HG03439 (cell line): Measurements from ENCODE around the gene BRD7.

Experiments
- ATAC-seq: cut with Tn5 transposase; IDR thresholded peaks from one replicate; pipeline ENCODE4 v1.9.1; 2021; ENCODE audit warnings: mild to moderate bottlenecking, moderate library complexity; ENCODE audit not compliant: unreplicated experiment

BRD7 gene

GRCh38 chr16:50291719-50292565 lies 76.8 kb downstream of the BRD7 start:
- ATAC-seq, result no peak

- no peak for ATAC-seq
Observed at GRCh38 chr16:50290856-50291255, 77.9 kb downstream of the BRD7 start.

GRCh38 chr16:50289950-50290764 lies 78.6 kb downstream of the BRD7 start:
- no peak for ATAC-seq

GRCh38 chr16:50288920-50289319 lies 79.9 kb downstream of the BRD7 start:
- ATAC-seq, result no peak

GRCh38 chr16:50288026-50288425 lies 80.8 kb downstream of the BRD7 start:
- ATAC-seq, result no peak

- ATAC-seq, result no peak
Observed at GRCh38 chr16:50286681-50287080, 82.1 kb downstream of the BRD7 start.

GRCh38 chr16:50285406-50286003 lies 83.3 kb downstream of the BRD7 start:
- ATAC-seq, result no peak

GRCh38 chr16:50284131-50284911 lies 84.5 kb downstream of the BRD7 start:
- ATAC-seq, result no peak

- ATAC-seq, result no peak
Observed at GRCh38 chr16:50282955-50283631, 85.7 kb downstream of the BRD7 start.

- peak; percentile 82 for ATAC-seq
Observed at GRCh38 chr16:50282010-50282538, 86.7 kb downstream of the BRD7 start.

GRCh38 chr16:50281391-50282009 lies 87.3 kb downstream of the BRD7 start:
- ATAC-seq, result peak; percentile 4

- no peak for ATAC-seq
Observed at GRCh38 chr16:50280932-50281331, 87.9 kb downstream of the BRD7 start.

- no peak for ATAC-seq
Observed at GRCh38 chr16:50279504-50279865, 89.3 kb downstream of the BRD7 start.

GRCh38 chr16:50278251-50278650 lies 90.5 kb downstream of the BRD7 start:
- no peak for ATAC-seq

- no peak for ATAC-seq
Observed at GRCh38 chr16:50276801-50277555, 91.8 kb downstream of the BRD7 start.

GRCh38 chr16:50276326-50276640 lies 92.5 kb downstream of the BRD7 start:
- ATAC-seq, result no peak

- ATAC-seq, result no peak
Observed at GRCh38 chr16:50275428-50276325, 93.1 kb downstream of the BRD7 start.

- no peak for ATAC-seq
Observed at GRCh38 chr16:50275098-50275415, 93.7 kb downstream of the BRD7 start.
